Muscle layer of duodenum (tissue), 2 donors: ENCODE results near the gene PNMA6F.

Experiments
- H3K27ac ChIP-seq: one replicate; pipeline ENCODE4 v1.7.0; 2013; ENCODE audit warnings: mild to moderate bottlenecking, low read length
- H3K27me3 ChIP-seq: one replicate; pipeline ENCODE4 v1.7.0; 2013; ENCODE audit warnings: low read depth, mild to moderate bottlenecking, control low read depth, low read length
- H3K36me3 ChIP-seq, 2 donors: one replicate each; pipeline ENCODE4 v1.7.0; 2013; ENCODE audit warnings: low read length in 2 of 2, control low read depth in 1 of 2, mild to moderate bottlenecking in 1 of 2; ENCODE audit not compliant: insufficient read depth in 2 of 2, control insufficient read depth in 1 of 2
- H3K4me1 ChIP-seq, 2 donors: one replicate each; pipeline ENCODE4 v1.7.0; 2013; ENCODE audit warnings: low read length in 2 of 2, mild to moderate bottlenecking in 2 of 2, control low read depth in 1 of 2, moderate library complexity in 1 of 2; ENCODE audit not compliant: insufficient read depth in 2 of 2, control insufficient read depth in 1 of 2
- H3K4me3 ChIP-seq, 2 donors: one replicate each; pipeline ENCODE4 v1.7.0; 2013; ENCODE audit warnings: low read length in 2 of 2, low read depth in 1 of 2, mild to moderate bottlenecking in 1 of 2
- H3K9me3 ChIP-seq, 2 donors: one replicate each; pipeline ENCODE4 v1.7.0; 2013; ENCODE audit warnings: low read length in 2 of 2, control low read depth in 1 of 2, mild to moderate bottlenecking in 1 of 2; ENCODE audit not compliant: control insufficient read depth in 1 of 2
- donor health status: healthy.

Gene PNMA6F

DNA sequence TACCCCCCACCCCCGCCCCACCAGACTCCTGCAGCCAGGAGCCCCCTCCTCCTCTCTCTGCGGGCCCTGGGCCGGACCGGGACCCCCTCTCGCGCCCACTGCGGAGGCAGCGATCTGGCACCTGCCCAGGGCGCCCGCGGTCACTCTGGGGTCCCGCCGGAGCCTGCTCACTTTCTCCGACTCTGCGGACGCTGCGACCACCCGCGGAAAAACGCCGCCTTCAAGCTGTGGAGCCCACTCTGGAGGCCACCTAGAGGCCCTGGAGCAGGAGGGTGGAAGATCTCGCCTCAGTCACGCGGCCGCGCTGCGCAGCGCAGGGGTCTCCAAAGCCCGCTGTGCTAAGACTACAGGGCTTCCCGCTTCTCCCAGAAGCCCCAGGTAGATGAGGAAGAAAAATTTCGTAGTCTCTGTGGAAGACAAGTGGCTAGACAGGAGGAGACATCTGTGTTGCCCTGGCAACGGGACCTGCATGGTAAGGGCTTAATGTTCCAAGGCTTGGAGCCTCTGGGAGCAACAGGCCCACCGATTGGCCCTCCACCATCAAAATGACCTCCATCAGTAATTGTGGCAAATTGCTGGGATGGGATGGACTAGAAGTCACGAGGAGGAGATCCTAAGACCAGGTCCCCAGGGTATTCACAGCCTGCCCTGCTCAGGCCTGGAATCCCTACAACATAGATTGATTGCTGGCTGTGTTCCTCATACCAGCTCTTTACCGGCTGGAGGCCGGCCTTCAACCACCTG is at the start of gene PNMA6F:
Gene PNMA6F, minus strand, starts transcription at position 387 of the 744 bp plus-strand sequence. CDS start 1,093 bp downstream, outside the sequence.
- no peaks in the 10 kb centered on the region for H3K4me1 ChIP-seq
- H3K36me3 ChIP-seq: no peaks in the 10 kb centered on the region
- H3K4me3 ChIP-seq: no peak within 1 kb of the TSS
- no peak within 1 kb of the TSS for H3K27ac ChIP-seq
- H3K27me3 ChIP-seq: no peaks in the 10 kb centered on the region
- no peaks in the 10 kb centered on the region for H3K9me3 ChIP-seq

- Histone ChIP-seq H3K9me3 (no peaks in the 10 kb centered on the region), H3K4me1 (no peaks in the 10 kb centered on the region), H3K36me3 (no peaks in the 10 kb centered on the region)
These were observed 49.7 kb upstream of the PNMA6F start for GRCh38 chrX:153371256-153371655.

GRCh38 chrX:153370293-153371055 is 48.9 kb upstream of the PNMA6F start:
- no peaks in the 10 kb centered on the region for H3K9me3 ChIP-seq
- no peak overlapping the region for H3K27ac ChIP-seq
- no peak overlapping the region for H3K4me3 ChIP-seq
- H3K27me3 ChIP-seq: no peaks in the 10 kb centered on the region
- H3K4me1 ChIP-seq: no peaks in the 10 kb centered on the region
- no peaks in the 10 kb centered on the region for H3K36me3 ChIP-seq

More at GRCh38 chrX:153371256-153371655, 49.7 kb upstream of the PNMA6F start:
- no peak overlapping the region for H3K27ac ChIP-seq
- no peak overlapping the region for H3K4me3 ChIP-seq
- H3K27me3 ChIP-seq: no peaks in the 10 kb centered on the region

- no peaks in the 10 kb centered on the region for H3K4me1 ChIP-seq
- H3K36me3 ChIP-seq: no peaks in the 10 kb centered on the region
- H3K27me3 ChIP-seq: no peaks in the 10 kb centered on the region
- H3K27ac ChIP-seq: no peak overlapping the region
- H3K4me3 ChIP-seq: no peak overlapping the region
- no peaks in the 10 kb centered on the region for H3K9me3 ChIP-seq
These were observed 45.4 kb upstream of the PNMA6F start for GRCh38 chrX:153366878-153367538.

GRCh38 chrX:153366119-153366518 is 44.6 kb upstream of the PNMA6F start:
- Histone ChIP-seq H3K4me1 (no peaks in the 10 kb centered on the region), H3K27me3 (no peaks in the 10 kb centered on the region), H3K27ac (no peak overlapping the region), H3K36me3 (no peaks in the 10 kb centered on the region), H3K4me3 (no peak overlapping the region), H3K9me3 (no peaks in the 10 kb centered on the region)

GRCh38 chrX:153365670-153366069 is 44.1 kb upstream of the PNMA6F start:
- Histone ChIP-seq H3K27me3 (no peaks in the 10 kb centered on the region), H3K4me1 (no peaks in the 10 kb centered on the region), H3K9me3 (no peaks in the 10 kb centered on the region), H3K27ac (no peak overlapping the region), H3K36me3 (no peaks in the 10 kb centered on the region), H3K4me3 (no peak overlapping the region)

DNA sequence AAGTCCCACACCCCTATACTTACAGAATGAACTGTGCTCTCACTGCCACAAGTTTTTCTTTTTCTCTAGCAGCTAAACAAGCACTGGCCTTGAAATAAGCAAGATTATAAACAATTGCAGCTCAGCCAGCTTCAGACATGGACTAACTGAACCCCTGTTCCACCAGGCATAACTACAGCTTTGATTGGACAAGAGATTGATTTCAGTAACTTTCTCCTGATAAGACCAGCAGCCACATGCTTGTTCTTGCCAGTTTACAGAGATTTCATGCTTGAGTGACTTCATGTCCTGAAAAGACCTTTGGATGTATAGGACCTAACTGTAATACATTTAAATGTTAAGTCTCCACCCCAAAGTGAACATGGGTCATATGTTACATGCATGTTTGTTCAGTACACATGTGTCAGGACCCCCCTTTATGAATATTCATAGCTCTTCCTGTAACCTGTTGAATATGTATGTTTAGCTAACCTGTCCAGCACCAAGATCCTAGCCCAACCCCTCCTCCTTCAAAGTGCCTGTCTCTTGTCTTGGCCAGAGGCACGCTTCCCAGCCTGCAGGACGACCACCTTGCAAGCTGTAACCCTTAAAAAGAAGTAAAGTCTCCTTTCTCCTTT is 40.3 kb upstream of the PNMA6F start:
- no peak overlapping the region for H3K4me3 ChIP-seq
- H3K9me3 ChIP-seq: no peaks in the 10 kb centered on the region
- no peaks in the 10 kb centered on the region for H3K4me1 ChIP-seq
- H3K36me3 ChIP-seq: no peaks in the 10 kb centered on the region
- no peaks in the 10 kb centered on the region for H3K27me3 ChIP-seq
- H3K27ac ChIP-seq: no peak overlapping the region

DNA sequence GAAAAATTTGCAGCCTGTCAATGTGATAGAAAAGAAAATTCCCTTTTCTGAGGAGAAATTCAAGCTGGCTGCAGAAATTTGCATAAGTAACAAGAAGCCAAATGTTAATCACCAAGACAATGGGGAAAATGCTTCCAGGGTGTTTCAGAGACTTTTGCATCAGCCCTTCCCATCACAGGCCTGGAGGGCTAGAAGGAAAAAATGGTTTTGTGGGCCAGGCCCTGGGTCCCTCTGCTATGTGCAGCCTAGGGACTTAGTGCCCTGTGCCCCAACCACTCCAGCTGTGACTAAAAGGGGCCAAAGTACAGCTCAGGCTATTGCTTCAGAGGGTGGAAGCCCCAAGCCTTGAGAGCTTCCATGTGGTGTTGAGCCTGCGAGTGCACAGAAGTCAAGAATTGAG is 36.3 kb upstream of the PNMA6F start:
- Histone ChIP-seq H3K4me1 (no peaks in the 10 kb centered on the region), H3K9me3 (no peaks in the 10 kb centered on the region), H3K36me3 (no peaks in the 10 kb centered on the region), H3K4me3 (no peak overlapping the region), H3K27ac (no peak overlapping the region), H3K27me3 (no peaks in the 10 kb centered on the region)

DNA sequence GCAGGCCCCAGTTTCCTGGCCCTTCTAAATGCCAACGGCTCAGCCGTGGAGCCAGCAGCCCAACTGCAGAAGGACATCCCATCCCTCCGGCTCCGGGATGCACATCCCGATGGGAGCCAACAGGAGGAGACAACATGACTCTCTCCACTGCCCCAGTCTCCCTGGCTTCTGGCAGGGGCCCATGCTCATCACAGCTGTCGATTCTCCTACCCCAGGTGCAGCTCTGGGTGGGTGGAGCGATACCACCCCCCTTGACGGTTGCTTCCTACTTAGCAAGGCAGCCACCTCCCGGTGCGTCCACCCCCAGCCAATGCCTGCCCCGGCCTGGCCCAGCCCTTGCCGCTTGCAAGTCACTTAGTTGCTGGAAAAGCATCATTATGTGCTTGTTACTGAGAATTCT is 31.8 kb upstream of the PNMA6F start:
- Histone ChIP-seq H3K27me3 (no peaks in the 10 kb centered on the region), H3K27ac (no peak overlapping the region), H3K36me3 (peaks cover 13% of the 10 kb centered on the region in 2 donors), H3K9me3 (no peaks in the 10 kb centered on the region), H3K4me1 (no peaks in the 10 kb centered on the region), H3K4me3 (no peak overlapping the region)

- no peak overlapping the region for H3K27ac ChIP-seq
- no peaks in the 10 kb centered on the region for H3K4me1 ChIP-seq
- H3K36me3 ChIP-seq: peaks cover 13 to 16% of the 10 kb centered on the region in 2 donors
- no peaks in the 10 kb centered on the region for H3K27me3 ChIP-seq
- no peaks in the 10 kb centered on the region for H3K9me3 ChIP-seq
- no peak overlapping the region for H3K4me3 ChIP-seq
These were observed 31.3 kb upstream of the PNMA6F start for GRCh38 chrX:153352858-153353257.

DNA sequence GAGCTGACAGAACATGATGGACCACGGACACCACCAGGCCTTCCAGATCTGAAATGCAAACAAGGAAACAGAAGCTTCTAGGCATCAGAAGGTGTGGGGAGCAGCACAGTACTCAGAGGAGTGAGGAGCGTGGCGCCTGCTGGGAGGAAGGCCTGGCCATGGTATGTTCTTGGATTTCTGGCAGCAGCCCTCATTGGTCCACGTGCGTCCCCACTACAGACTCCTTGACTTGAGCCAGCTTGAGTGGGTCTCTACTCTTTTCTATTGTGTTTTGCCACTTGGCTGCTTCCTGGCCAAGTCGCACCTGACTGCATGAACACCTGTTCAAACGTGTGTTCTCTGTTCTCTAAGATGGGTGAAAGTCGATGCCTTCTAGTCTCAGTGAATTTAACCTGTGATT is 30.4 kb upstream of the PNMA6F start:
- Histone ChIP-seq H3K27ac (no peak overlapping the region), H3K9me3 (no peaks in the 10 kb centered on the region), H3K36me3 (peaks cover 13 to 25% of the 10 kb centered on the region in 2 donors), H3K4me1 (no peaks in the 10 kb centered on the region), H3K27me3 (no peaks in the 10 kb centered on the region), H3K4me3 (no peak overlapping the region)
